Measurements from ENCODE around the gene ADARB2. TPM values are rescaled to one million over a fixed set of nuclear protein-coding genes. Genes with fewer than 3 reads are reported as not detected.
A peak's percentile ranks its signal among the peaks of the same experiment; 100 is the strongest.

ADARB2 gene
- total RNA-seq, 6 donors from 2014 or later: 0.69 to 5.2 (median 1.8) TPM

DNA sequence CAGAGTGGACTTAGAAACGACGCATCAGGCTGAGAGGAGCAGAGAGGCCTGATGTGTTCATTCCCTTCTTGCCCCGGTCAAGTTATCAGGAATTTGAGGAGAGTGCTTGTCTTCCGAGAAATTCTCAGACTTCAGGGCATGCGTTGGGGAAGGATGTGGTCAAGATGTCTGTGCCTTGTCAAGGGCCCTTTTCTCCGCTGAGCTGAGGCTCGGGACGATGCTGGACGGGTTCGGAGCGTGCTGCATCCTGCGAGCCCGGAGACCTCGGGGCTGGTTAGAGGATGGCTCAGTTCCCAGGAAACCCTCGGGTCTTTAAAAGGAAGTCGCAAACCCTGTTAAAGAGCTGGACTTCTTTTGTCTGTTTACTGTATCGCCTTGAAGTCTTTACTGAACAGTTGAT is 325.4 kb downstream of the ADARB2 start:
- ATAC-seq (ENCODE audit: low FRiP score in 2 of 2): no peak
- no peak for DNase-seq
- Histone ChIP-seq H3K9me3 (no peaks in the 10 kb centered on the region), H3K4me3 (no peak overlapping the region), H3K36me3 (no peaks in the 10 kb centered on the region), H3K27me3 (no peaks in the 10 kb centered on the region), H3K27ac (no peak overlapping the region), H3K4me1 (no peaks in the 10 kb centered on the region)
- WGBS, 2 donors: 23 to 26% methylated on average over 17 of the region's 17 CpGs
- TF ChIP-seq POLR2AphosphoS5 (IDR thresholded peaks at IDR 0.05): no peak
- TF ChIP-seq EP300 (IDR thresholded peaks at IDR 0.05): no peak

DNA sequence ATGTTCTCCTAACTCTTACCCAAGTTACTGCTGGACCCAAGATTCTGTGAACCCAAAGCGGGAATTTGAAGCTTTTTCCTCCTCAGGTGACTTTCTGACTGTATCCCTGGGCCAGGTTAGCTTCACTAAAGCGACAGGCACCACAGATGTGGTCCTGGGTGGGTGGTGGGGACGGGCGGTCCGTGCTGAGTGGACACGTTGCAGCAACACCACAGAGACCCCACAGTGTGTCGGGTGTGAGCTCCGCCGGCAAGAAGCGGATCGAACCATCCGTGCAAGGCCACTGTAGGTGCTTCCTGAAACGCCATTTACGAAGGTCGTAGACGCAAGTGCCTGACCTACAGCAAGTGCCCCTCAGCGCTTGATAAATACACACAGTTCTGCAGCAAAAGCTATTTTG is 325.9 kb downstream of the ADARB2 start:
- DNase-seq (peak in 1 of 2 donors; percentile 49), ATAC-seq (ENCODE audit: low FRiP score in 2 of 2) (no peak)
- no peak for TF ChIP-seq POLR2A (IDR thresholded peaks at IDR 0.05)
- TF ChIP-seq, protein P1, sequence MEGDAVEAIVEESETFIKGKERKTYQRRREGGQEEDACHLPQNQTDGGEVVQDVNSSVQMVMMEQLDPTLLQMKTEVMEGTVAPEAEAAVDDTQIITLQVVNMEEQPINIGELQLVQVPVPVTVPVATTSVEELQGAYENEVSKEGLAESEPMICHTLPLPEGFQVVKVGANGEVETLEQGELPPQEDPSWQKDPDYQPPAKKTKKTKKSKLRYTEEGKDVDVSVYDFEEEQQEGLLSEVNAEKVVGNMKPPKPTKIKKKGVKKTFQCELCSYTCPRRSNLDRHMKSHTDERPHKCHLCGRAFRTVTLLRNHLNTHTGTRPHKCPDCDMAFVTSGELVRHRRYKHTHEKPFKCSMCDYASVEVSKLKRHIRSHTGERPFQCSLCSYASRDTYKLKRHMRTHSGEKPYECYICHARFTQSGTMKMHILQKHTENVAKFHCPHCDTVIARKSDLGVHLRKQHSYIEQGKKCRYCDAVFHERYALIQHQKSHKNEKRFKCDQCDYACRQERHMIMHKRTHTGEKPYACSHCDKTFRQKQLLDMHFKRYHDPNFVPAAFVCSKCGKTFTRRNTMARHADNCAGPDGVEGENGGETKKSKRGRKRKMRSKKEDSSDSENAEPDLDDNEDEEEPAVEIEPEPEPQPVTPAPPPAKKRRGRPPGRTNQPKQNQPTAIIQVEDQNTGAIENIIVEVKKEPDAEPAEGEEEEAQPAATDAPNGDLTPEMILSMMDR (IDR thresholded peaks at IDR 0.05): no peak
- TF ChIP-seq EP300 (IDR thresholded peaks at IDR 0.05): no peak
- H3K36me3 ChIP-seq: no peaks in the 10 kb centered on the region
- no peak overlapping the region for H3K27ac ChIP-seq
- H3K4me1 ChIP-seq: no peaks in the 10 kb centered on the region
- WGBS, 2 donors: 88 to 91% methylated on average over 16 to 17 of the region's 17 CpGs
- H3K4me3 ChIP-seq: no peak overlapping the region
- H3K27me3 ChIP-seq: no peaks in the 10 kb centered on the region
- no peaks in the 10 kb centered on the region for H3K9me3 ChIP-seq

DNA sequence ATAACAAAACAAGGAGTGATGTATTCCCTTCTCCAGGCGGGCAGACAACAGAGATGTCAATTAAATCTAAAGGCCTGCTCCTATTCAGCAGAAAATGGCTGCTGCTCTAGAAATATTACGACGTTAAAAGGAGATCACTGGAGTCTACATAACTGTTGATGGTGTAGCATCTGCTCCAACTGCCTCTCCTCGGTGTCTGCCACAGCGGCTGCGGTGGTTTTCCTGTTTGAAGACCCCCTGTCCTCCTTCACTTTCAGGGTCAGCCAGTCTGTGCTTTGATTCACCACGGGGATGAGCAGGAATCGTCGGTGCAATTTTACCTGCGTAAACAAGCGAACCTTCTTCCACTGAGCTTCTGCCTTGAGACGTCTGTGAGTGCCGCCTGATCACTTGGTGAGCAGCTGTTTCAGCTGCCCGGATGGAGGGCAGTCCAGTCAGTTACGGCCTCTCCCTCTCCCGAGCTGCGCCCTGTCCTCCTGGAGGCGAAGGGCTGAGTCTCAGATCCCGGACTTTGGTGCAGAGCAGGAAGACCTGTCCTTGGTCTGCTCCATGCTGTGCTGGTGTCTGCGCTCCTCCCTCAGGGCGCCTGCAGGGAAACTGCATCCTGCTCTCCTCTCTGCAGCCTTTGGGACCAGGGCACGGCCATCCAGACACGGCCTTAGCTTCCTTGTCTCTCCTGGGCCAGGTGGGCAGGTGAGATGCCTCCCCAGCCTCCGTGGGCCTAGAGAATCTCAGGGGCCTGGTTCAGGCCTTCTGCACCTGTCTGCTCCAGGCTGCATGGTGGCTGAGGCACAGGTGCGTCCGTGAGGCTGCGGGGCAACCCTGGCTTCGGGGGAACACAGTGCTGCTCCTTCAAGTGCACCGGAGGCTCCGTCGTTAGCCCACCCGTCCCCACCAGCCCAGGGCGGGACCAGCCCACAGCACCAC is 326.6 kb downstream of the ADARB2 start:
- Histone ChIP-seq H3K4me1 (no peaks in the 10 kb centered on the region), H3K36me3 (no peaks in the 10 kb centered on the region), H3K27ac (no peak overlapping the region), H3K27me3 (no peaks in the 10 kb centered on the region), H3K4me3 (no peak overlapping the region), H3K9me3 (no peaks in the 10 kb centered on the region)
- WGBS, 2 donors: 90 to 93% methylated on average over 13 to 33 of the region's 33 CpGs
- DNase-seq (peak in 1 of 2 donors; percentile 56), ATAC-seq (ENCODE audit: low FRiP score in 2 of 2) (peak in 1 of 2 donors; percentile 24)
- TF ChIP-seq POLR2A (IDR thresholded peaks at IDR 0.05): no peak

DNA sequence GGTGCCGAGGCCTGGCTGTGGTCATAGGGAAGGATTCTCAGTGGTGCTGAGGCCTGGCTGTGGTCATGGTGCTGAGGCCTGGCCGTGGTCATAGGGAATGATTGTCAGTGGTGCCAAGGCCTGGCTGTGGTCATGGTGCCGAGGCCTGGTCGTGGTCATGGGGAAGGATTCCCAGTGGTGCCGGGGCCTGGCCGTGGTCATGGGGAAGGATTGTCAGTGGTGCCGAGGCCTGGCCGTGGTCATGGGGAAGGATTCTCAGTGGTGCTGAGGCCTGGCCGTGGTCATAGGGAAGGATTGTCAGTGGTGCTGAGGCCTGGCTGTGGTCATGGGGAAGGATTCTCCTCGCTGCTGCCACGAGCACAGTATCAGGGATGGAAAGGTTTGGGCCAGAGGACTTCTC is 327.3 kb downstream of the ADARB2 start:
- H3K36me3 ChIP-seq: no peaks in the 10 kb centered on the region
- no peaks in the 10 kb centered on the region for H3K9me3 ChIP-seq
- no peaks in the 10 kb centered on the region for H3K27me3 ChIP-seq
- no peak for DNase-seq
- WGBS, 2 donors: 89 to 90% methylated on average over 10 of the region's 11 CpGs
- TF ChIP-seq POLR2A (IDR thresholded peaks at IDR 0.05) (no peak), POLR2AphosphoS5 (IDR thresholded peaks at IDR 0.05) (no peak), EP300 (IDR thresholded peaks at IDR 0.05) (no peak)
- TF ChIP-seq, protein P1 (IDR thresholded peaks at IDR 0.05): no peak
- no peak overlapping the region for H3K27ac ChIP-seq
- ATAC-seq (ENCODE audit: low FRiP score in 2 of 2): no peak
- H3K4me1 ChIP-seq: no peaks in the 10 kb centered on the region
- no peak overlapping the region for H3K4me3 ChIP-seq

DNA sequence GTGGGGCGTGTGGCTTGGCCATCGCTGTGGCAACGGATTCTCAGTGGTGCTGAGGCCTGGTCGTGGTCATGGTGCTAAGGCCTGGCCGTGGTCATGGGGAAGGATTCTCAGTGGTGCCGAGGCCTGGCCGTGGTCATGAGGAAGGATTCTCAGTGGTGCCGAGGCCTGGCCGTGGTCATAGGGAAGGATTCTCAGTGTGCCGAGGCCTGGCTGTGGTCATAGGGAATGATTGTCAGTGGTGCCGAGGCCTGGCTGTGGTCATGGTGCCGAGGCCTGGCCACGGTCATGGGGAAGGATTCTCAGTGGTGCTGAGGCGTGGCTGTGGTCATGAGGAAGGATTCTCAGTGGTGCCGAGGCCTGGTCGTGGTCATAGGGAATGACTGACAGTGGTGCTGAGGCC is 327.9 kb downstream of the ADARB2 start:
- Histone ChIP-seq H3K36me3 (no peaks in the 10 kb centered on the region), H3K9me3 (no peaks in the 10 kb centered on the region), H3K4me3 (no peak overlapping the region), H3K4me1 (no peaks in the 10 kb centered on the region), H3K27ac (no peak overlapping the region), H3K27me3 (no peaks in the 10 kb centered on the region)
- WGBS, 2 donors: 81 to 85% methylated on average over 15 of the region's 16 CpGs
- ATAC-seq (ENCODE audit: low FRiP score in 2 of 2): no peak
- TF ChIP-seq POLR2AphosphoS5 (IDR thresholded peaks at IDR 0.05) (no peak), EP300 (IDR thresholded peaks at IDR 0.05) (no peak), POLR2A (IDR thresholded peaks at IDR 0.05) (no peak)
- TF ChIP-seq, protein P1 (IDR thresholded peaks at IDR 0.05): no peak
- no peak for DNase-seq
